ENCODE data around the gene PLXNA2. TPM values are rescaled to one million over a fixed set of nuclear protein-coding genes. Genes with fewer than 3 reads are reported as not detected.

Gene PLXNA2
- total and polyA plus RNA-seq, 8 donors = 48.7 to 137 (median 72.9) TPM

DNA sequence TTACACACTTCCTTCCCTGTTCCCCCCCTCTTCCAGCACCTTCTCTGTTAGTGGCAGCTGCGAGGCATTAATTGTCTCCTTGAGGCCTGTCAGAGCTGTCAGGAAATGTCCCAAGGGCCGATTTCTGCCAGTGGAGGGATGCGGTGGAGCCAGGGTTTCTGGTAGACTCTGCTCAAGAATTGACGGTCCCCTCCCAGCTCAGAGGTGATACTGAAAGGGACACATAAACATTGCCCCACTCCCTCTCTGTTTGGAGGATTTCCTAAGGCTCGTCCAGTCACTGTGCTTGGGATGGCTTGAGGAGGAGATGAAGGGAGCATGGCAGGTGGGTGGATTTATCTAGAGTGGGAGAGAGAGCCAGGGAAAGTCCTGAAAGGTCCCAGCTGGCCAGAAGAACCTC, 271.8 kb downstream of the PLXNA2 start:
- no peaks in the 10 kb centered on the region for H3K36me3 ChIP-seq
- DNase-seq = no peak
- FAIRE-seq = no peak
- H3K4me1 ChIP-seq = no peaks in the 10 kb centered on the region
- no peak for TF ChIP-seq CTCF (IDR thresholded peaks at IDR 0.05)
- ATAC-seq = no peak
- intact Hi-C loops (cut with DNase I) = no loop called here
- H3K27ac ChIP-seq = no peak overlapping the region
- 70 to 77% methylated on average over 5 of the region's 5 CpGs for WGBS, 2 donors
- H3K4me3 ChIP-seq = no peak overlapping the region
- H3K27me3 ChIP-seq = no peaks in the 10 kb centered on the region
- no peaks in the 10 kb centered on the region for H3K9me3 ChIP-seq

All from pancreas (tissue), 10 donors.